ENCODE data around the gene BUB1.
"Not testable (repeated sequence)": the region's sequence is repeated elsewhere in the genome, so short reads cannot be mapped to it uniquely, and the experiment has no call there.

The BUB1 gene

GRCh38 chr2:110653861-110654260 is 24.0 kb downstream of the BUB1 start:
- no peak for DNase-seq

GRCh38 chr2:110650346-110650745 is 27.5 kb downstream of the BUB1 start:
- no peak for DNase-seq

GRCh38 chr2:110647777-110648176 is 30.1 kb downstream of the BUB1 start:
- no peak for DNase-seq

- DNase-seq, result no peak
These were observed 32.2 kb downstream of the BUB1 start for GRCh38 chr2:110645616-110646015.

- DNase-seq, result no peak
These were observed 33.5 kb downstream of the BUB1 start for GRCh38 chr2:110644357-110644756.

- DNase-seq, result no peak
These were observed 35.5 kb downstream of the BUB1 start for GRCh38 chr2:110642360-110642759.

- DNase-seq, result no peak
These were observed 37.9 kb downstream of the BUB1 start for GRCh38 chr2:110639972-110640371.

GRCh38 chr2:110638952-110639695 is 38.7 kb downstream of the BUB1 start:
- DNase-seq, result no peak

- no peak for DNase-seq
These were observed 39.9 kb downstream of the BUB1 start for GRCh38 chr2:110638004-110638403.

- DNase-seq, result no peak
These were observed 40.8 kb downstream of the BUB1 start for GRCh38 chr2:110637093-110637492.

- DNase-seq, result not testable (repeated sequence)
These were observed 41.8 kb downstream of the BUB1 start for GRCh38 chr2:110635949-110636628.

- DNase-seq, result not testable (repeated sequence)
These were observed 50.5 kb downstream of the BUB1 start for GRCh38 chr2:110627348-110627747.

GRCh38 chr2:110619326-110619939 is 58.4 kb downstream of the BUB1 start:
- DNase-seq, result not testable (repeated sequence)

- DNase-seq, result not testable (repeated sequence)
These were observed 63.9 kb downstream of the BUB1 start for GRCh38 chr2:110613927-110614326.

- DNase-seq, result not testable (repeated sequence)
These were observed 67.1 kb downstream of the BUB1 start for GRCh38 chr2:110610613-110611250.

- not testable (repeated sequence) for DNase-seq
These were observed 67.8 kb downstream of the BUB1 start for GRCh38 chr2:110609843-110610612.

GRCh38 chr2:110608788-110609502 is 68.9 kb downstream of the BUB1 start:
- DNase-seq, result not testable (repeated sequence)

GRCh38 chr2:110605057-110605456 is 72.8 kb downstream of the BUB1 start:
- not testable (repeated sequence) for DNase-seq

GRCh38 chr2:110603917-110604591 is 73.8 kb downstream of the BUB1 start:
- DNase-seq, result not testable (repeated sequence)

- DNase-seq, result not testable (repeated sequence)
These were observed 75.7 kb downstream of the BUB1 start for GRCh38 chr2:110602139-110602538.

GRCh38 chr2:110591973-110592372 is 85.9 kb downstream of the BUB1 start:
- not testable (repeated sequence) for DNase-seq

All from retina (tissue), 1 donor.